HK-2 (cell line): ENCODE results near the gene MCTP1.
A peak's percentile ranks its signal among the peaks of the same experiment; 100 is the strongest.

Experiments
- DNase-seq: peaks from one replicate; pipeline ENCODE4 v3.0.0-alpha.2; 2018; ENCODE audit not compliant: unreplicated experiment

MCTP1 gene

DNA sequence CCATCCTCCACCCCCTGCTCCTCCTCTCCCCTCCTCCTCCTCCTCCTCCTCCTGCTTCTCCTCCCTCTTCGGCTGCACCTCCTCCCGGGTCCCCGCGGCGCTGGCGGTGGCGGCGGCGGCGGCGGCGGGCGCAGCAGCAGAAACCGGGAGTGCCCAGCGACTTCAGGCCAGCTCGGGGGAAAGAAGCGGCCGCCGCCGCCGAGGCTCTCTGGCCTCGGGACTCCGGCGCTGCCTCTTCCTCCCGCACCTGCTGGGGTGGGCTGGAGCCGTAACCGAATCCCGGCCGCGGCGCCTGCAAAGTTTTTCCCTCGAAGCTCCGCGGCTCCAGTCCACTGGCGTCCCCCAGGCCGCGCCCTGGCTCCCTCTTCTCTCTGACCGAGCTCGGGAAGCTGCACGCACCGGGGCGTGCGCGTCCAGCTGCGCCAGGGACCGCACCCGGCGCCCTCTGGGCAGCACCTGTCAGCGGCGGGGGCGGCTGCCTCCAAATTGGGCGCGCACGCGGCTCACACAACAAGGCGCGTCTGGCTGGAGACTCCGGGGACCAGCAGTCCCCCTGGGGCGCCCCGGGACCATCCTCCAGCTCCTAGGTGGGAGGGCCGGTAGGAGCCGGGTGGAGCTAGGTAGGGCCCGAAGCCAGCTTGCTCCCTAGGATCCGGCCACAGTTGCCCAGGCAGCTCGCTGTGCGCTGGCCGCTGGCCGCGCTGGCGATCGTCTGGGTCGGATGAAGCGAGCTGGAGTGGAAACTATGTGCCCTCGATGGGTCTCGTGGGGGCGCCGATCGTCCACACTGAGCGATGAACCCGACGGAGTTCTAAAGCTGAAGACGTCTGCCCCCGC is at the start of gene MCTP1:
MCTP1 (minus strand) TSS at position 523 of the 837 bp plus-strand sequence.
- DNase-seq: peak; percentile 29

DNA sequence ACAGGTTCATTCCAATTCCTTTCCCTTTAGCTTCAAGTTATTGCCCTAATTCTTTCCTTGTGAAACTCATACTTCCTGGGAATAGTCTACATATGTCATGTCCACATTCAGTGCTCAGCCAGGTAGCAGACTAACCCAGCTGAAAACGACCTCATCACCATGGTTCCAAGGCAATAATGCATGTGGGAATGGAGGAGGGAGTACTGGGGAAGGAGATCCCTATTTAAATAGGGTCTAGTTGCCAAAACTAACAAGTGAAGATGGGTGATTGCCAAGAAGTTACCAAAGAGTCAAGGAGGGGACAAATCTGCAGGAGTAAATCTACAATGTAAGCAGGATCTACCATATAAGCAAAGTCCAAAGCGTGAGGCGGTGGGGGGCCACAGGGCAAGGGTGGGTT is 47.3 kb upstream of the MCTP1 start:
- no peak for DNase-seq

DNA sequence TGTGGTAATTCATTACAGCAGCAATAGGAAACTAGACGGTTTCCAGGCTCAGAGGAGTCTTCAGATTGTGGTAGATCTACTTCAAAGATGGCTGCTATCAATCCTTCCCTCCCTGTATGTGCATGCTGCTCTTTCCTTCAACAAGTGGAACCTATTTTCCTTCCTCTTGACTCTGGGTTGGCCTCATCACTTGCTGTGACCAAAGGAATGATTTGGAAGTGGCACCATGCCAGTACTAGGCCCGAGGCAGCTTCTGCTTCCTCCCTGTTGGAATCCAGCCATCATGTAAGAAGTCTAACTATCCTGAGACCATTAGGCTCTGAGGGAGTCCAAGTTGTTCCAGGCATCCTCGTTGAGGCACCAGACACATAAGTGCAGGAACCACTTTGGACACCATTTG is 46.5 kb upstream of the MCTP1 start:
- DNase-seq: no peak

DNA sequence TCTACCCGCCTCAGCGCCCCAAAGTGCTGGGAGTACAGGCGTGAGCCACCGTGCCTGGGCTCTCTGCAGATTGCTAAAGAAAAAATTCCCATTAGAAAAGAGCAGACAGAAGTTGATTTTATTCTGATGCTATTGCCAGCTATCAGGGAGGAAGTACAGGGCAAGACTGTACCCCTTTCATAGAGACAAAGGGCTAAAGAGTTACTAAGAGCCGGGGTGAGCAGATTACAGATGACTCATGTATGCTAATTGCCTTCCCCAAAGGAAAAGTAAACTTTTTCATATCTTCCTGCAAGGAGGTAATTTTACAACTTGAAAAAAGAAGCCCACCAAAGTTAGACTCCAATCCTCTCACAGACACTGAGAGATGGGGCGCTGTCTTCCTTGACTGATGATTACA is 42.3 kb upstream of the MCTP1 start:
- no peak for DNase-seq

DNA sequence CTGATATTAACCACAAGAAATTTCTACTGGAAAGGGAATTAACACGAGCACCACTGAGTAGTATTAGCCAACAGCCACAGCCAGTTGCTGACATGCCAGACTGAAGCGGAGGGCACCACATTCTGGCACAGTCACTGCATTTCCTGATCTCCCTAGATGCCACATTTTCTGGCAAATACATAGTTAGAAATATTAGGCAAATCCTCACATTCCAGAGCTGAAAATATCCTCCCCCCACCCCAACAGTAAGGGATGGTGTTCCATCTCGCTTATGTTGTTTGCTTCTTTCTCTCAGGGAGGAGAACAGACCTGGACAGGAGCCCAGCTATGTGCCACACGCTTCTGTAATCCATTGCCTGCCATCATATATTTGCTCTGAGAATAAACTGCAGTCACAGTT is 32.8 kb upstream of the MCTP1 start:
- no peak for DNase-seq

DNA sequence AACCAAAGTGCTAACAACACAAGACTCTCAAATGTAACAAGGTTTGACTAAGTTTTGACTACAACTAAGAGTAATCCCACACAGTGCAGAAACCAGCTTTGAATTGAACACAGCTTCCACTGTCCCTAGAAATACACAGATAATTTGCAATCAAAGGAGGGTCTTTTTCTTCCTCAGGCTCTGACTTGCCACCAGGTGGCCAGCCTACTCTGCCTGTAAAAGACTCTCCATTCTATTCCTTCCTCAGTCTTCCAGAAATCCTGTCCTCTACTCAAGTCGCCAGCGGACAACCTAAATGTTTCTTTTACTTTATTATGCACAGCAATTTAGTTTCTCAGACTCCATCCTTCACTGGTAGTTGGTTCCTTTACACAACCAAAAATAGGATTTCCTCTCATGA is 32.2 kb upstream of the MCTP1 start:
- DNase-seq: no peak

DNA sequence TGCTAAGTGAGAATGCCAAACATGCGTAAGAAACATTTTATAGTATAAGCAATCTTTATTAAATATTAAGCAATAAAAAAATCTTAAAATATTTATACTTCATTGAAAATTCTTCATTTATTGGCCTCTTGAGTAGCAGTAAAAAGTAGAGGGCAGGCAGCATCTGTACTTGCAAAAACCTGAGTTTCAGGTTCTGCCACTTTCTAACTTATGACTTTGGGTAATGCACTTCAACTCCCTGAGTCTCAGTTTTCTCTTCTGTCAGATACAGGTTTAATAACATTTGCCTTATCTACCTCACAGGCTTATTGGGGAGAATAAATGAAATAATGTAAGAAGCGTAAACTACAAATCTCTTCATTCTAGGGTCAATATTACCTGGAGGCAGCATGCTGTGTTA is 19.8 kb upstream of the MCTP1 start:
- no peak for DNase-seq

DNA sequence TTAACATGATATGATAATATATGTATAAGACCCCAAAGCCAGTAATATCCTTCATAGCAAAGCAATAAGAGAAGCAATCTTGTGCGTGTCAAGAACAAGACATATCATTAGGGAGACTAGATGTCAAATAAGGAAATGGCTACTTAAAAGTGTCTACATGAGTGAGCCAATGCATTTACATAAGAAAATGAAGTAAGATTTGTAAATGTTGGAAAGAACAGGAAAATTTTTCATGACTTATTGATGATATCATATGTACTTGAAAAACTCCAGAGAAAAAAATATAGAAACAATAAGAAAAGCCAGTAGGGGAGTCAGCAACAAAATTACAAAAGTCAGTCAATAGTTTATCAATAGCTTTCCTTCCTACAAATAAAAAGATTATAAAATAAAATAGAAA is 13.8 kb upstream of the MCTP1 start:
- DNase-seq: no peak

DNA sequence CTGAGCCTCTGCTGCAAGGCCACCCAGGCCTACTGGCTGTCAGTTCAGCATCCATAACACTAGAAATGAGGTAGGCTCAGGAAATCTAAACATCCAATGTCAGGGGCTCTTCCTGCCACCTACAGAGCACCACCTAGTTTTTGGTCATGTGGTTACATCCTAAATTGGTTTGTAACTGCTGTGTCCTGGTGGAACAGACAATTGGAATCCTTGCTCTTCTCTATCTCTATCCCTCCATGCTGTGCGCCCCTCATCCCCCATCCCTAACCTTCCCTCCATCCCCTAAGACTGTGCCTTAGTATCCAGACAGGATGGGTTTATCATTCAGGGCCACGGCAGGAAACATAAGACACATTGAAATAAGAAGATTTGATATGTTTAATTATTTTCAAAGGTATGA is 11.4 kb upstream of the MCTP1 start:
- no peak for DNase-seq

DNA sequence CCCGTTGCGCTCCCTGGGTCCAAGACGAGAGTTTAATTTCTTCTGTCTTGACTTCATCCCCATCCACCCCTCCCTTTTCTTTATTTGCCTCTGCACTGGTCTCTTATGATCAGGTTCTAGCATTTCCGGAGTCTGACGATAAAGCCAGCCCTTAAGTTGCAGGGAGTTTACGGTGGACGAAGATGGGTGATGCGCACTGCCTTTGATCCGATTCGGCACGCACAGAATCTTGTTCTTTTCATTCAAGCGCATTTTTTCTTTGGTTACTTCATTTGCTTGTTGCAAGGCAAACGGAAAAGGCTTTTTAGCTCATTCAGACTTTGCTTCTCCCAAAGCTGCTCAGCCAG is 488 bp upstream of the MCTP1 start:
- DNase-seq: no peak

DNA sequence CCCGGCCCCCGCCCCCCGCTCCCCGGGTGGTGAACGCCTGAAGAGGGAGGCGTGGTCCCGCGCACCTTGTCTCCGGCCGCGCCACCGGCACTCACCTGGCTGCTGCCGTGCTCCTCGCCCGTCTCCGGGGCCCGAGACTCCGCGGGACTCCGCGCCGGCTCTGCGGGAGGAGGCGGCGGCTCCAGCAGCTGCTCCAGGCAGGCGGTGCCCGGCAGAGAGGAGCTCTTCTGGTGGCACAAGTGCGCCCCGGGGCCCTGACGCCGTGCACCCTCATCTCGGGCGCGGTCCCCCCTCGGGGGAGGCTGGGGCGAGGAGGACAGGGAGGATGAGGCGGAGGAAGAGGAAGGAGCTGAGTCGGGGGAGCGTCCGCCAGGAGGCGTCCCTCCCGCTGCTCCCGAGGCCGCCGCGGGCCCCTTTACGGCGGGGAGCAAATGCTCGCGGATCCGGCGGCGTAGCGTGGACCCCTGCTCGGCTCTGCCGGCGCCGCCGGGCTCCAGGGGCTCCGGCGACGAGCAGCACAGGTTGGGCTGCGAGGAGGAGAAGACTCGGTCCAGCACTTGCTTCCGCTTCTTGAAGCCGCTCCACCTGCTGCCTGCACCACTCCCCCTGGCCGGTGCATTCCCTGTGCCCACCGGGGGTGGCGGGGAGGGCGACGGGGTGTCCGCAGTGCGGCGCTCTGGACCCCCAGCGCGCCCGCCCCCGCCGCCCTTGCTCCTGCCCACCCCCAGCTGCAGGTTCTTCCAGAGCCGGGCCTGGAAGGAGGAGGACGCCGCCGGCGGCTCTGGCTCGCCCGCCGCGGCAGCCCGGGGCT is 928 bp downstream of the MCTP1 start:
- peak; percentile 43 for DNase-seq

DNA sequence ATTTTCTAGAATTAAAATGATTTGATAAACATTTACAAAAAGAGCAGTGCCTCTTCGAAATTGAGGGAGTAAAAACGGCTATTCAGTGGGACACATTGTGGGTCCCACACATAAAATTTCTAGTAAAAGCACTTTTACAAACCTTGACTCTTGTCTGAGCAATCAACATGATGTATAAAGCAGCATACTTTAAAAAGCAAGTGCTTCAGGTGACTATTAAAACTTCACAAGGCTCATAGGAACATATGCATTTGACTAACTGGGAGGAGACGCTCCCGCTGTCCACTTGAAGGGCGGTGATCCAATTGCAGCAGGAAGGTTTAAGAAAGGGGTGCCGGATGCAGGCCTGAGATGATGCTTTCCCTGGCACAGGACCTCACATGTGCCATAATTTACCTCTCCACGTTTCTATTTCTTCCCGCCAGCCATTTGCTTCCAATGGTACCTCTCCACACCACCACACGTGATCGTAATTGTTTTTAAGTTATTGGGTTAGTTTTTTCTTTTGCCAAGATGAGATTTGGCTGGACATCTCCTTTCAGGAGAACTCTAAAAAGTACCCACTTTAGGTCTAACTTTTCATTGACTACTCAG is 1.8 kb downstream of the MCTP1 start:
- DNase-seq: no peak

DNA sequence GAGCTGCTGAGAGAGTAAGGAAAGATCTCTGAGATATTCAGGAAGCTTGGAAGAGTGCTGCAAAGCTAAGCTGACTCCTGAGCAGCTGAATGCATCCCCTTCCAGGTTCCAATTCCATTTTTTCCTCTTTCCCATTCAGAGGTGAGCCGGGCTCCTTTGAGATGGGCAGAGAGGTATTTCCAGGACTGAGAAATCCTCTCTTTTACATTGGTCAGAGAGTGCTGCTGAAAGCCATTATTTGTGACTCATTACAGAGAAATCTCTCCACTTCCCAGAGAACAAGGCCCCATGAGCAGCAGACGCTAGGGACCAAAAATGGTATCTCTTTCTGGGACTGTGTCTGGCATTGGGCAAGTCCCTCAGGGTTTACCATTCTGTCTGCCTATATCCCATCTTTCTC is 3.7 kb downstream of the MCTP1 start:
- DNase-seq: peak; percentile 11

DNA sequence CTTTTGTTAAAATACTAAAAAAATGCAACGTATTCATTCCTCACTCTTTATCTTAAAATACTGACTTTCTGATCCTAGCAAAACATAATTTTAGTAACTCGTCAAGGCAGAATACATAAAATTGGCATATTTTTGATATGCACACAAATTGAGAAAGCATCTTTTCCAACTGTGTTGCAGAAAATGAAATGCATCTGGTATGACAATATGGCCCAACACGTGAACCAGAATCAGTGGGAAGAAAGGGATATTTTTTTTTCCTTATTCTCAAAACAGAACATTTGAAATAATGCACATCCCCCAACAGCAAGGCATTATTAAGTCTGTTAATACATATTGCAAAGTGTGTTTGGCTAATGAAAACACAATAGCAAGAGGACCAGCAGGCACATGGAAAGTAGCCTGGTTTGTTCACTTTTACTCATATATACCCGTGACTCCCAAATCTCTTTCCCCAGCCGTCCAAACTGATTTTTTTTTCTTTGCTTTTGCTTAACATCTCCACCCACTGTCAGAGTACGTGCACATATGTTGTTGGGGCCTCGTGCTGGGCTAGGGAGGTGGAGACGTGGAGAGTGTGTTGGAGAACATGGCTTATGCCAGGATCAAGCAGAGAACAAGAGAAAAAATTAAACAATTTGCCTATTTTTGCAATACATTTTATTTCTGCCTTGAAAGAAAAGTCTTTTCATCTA is 4.3 kb downstream of the MCTP1 start:
- no peak for DNase-seq

DNA sequence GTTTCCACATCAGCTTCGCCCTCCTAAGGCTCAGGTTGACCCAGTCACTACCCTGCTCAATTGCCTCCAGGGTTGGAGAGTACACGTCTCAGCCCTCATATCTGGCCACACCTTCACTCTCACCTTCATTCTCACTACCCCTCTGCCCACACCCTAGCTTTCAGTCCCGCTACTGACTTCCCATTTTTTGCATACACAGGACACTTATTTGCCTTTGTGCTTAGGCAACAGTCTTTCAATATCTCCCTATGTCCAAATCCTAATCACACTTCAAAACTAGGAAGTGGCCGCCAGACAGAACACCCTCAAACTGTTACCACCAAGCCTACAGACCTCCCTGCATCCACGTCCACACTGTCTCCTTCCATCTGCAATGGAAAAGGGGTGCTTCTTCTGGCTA is 10.9 kb downstream of the MCTP1 start:
- no peak for DNase-seq

DNA sequence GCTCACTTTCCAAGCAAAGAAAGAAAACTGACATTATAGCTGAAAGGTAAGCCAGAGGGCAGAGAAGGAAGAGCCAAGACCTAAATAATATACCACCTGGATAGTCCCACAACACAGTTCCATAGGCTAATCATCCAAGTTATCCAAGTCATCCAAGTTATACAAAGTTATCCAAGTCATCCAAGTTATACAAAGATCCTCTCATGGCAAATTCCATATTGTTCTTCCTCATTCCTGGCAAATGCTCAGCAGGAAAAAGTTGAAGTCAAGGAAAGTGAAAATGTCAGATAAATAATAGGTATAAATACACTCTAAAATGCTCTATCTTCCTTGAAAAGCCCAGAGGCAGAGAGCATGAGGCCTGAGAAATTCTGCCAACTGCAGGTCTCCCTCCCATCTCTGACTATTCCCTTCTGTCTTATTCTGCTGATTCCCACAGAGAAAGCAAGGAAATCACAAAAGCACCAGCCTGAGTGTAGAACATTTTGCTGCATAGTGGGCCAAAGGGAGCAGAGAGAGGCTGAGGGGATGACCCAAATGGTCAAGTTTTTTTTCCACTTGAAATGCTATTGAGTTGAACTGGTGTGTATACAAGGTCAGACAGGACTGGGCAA is 12.5 kb downstream of the MCTP1 start:
- no peak for DNase-seq

DNA sequence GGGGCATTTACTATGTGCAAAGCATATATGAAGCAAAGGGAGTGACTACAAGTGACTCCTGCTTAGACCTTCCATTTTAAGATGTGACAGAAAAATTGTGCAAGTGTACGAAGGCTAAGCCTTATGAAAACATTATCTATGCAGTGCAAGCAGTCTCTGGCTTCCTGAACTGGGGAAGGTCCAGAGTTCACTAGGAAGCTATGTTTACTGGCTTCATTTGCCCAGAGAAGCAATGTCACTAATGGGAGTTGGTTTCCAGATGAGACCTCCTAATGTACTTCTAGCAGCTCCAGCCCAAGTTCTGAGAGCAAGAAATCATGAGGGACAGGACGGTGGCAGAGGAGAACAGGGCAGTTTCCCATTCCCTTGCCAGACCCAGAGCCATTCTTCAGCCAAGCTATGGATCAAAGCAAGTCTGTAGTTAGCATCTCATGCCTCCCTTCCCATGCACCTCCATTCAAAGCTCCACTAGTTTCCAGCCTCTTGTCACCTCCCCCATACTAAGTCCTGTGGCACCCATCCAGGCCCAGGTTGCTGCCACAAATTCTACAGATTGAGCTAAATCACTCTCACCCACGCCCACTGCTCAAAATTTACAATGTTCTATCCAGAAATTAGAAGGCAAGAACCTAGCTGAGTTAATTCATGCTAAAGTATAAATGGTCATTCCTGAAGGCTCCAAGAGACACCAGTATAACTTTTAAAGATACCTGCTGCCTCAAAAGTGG is 21.8 kb downstream of the MCTP1 start:
- no peak for DNase-seq

DNA sequence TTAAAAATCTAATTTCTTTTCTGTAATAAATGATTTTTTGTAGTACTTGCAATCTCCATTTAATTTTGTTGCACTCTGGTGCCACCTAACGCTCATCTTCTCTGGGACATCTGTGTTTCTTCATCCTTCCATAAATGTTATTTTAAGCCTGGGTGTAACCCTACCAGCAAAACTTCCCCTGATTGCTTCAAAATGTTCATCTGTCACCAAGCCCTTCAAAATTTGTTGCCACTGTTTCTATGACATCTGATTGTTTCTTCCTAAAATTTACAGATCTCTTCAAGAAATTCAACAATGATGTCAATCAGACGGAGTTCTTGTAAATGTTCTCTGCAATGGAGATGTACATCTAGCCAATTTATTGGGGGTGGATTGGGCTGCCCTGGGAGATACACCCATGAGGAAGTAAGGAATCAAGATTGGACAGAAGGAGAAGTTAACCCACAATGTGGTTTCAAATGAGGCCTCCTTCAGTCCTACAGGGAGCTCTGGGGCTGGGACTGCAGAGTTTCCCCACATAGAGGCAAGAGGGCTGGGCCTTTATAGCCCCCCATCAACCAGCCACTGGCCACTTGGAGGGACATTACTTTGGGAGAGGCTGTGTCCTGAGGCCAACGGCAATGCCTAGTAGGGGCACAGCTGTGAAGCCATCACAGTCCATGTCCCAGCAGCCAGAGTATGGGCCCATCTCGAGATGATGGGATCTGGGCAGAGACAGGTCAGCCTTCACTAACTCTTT is 23.3 kb downstream of the MCTP1 start:
- DNase-seq: no peak

DNA sequence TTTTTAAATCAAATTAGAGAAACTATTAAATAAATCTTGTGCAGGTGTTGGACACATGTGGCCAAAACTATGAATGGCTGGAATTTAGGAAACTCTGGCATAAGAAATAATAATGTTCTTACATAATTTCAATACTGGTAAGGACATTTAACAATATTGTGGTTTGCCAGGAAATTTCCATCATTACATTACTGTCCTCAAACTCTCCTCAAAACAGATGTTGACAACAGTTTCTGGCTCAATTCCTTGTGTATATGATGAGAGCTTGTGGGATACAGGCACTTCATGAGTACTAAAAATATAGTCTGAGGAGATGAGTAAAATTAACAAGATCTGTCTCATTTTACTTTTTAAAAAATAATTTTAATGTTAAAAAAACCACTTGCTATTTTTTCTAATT is 27.9 kb downstream of the MCTP1 start:
- DNase-seq: no peak

DNA sequence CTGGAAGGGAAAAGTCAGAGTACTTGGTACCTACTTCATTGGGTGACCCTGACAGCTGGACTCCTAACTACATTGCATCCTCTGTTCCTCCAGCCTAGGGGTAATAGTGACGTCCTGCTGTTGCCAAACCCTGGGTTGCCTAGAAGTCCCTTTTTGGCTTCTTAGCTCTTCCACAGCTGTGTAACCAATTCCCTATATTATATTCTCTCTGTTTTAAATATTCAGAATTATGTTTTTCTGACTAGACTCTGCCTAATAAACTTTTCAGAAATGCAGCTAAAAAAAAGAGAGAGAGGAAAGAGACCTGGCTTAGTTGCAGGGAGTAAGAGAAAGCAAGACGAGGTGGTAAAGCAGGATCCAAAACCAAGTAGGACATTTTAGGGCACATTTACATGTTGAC is 28.4 kb downstream of the MCTP1 start:
- DNase-seq: no peak

DNA sequence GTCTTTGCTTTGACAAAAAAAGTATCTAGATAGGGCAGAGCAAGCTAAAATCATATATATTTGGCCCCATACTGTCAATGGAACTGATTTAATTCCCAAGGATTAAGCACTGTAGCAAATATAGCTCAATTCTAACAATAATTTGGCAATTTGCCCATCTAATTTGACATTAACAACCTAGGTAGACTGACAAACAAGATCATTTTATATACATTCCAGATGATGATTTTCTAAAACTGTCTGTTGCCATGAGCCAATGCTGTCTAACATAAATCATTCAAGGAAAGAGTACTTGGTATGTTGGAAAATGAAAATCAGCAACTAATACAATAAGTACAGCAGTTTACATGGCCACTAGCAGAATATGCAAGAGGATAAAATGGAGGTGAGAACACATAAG is 32.1 kb downstream of the MCTP1 start:
- DNase-seq: no peak
